ENCODE measurements around the gene TAF8.
"Not testable (repeated sequence)": the region's sequence is repeated elsewhere in the genome, so short reads cannot be mapped to it uniquely, and the experiment has no call there.

Gene TAF8

DNA sequence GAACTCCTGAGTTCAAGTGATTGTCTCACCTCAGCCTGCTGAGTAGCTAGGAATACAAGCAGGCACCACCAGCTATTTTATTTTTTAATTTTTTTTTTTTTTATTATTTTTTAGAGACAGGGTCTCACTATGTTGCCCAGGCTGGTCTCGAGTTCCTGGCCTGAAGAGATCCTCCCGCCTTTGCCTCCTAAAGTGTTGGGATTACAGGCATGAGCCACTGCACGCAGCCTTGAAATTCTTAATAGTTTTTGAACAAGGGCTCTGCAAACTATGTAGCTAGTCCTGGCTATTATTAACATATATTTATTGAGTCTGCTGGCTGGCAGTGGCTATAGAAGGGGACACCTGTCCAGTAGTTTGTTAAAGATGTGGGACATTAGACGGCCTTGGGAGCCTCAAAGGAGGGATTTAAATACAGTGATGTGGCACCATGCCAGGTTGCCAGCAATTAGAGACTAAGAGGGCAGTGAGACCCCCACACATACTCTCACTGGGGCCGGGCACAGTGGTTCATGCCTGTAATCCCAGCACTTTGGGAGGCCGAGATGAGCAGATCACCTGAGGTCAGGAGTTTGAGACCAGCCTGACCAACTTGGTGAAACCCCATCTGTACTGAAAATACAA is 21.1 kb upstream of the TAF8 start:
- no peak for DNase-seq

DNA sequence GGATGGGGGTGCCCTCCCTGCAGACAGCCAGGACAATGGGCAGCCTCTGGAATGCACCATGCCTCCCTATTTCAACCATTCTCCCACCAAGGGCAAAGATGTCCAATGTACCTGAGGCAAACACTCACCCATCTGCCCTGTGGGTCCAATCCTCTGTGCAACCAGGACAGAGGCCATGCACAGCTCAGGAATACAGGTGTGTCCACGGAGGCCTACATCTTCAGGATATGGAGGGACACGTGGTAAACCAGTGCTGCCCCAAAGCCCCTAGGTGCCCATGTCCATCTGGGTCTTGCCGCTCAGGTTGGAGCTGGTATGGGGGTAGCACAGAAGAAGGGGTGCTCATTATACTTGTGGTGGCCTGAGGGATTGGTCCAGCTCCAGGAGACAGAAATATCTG is 20.4 kb upstream of the TAF8 start:
- DNase-seq, result no peak

DNA sequence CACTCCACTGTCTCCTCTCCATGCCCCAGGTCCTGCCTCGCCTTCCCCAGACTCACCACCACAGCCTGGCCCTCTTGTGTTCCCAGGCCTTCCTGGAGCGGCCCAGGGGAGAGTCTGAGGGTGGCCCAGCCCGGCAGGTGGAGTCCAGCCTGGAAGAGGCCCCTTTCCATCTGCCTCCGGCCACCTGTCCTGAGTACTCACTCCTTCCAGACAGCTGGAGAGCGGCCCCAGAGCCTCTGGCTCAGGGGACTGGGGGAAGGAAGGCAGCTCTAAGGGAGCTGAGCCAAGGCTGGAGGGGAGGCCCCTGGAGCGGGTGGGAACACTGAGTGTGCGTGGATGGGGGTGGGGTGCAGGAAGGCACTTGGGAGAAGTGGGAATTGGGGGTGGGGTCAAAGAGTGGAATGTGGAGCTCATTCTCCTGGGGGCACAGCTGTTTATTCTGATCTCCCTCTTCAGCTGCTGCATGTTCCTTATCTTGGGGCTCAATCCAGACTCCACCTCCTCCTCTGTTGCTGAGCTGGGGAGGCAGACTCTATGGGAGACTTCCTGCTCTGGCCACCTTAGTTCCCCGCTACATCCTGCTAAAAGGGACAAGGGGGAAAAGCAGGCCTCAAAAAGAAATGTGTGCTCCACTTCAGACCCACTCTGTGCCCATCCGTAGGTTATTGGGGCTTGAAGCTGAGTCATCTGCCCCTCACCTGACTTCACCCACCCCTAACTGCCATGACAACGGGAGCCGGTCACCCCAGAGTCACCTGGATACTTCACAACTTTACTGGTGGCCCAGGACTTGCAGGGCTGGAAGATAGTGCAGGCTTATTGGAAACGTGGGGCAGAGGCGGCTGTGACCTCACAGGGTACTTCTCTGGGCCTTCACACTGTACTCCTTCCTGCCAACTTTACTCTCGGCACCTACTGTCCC is 19.5 kb upstream of the TAF8 start:
- DNase-seq, result no peak

DNA sequence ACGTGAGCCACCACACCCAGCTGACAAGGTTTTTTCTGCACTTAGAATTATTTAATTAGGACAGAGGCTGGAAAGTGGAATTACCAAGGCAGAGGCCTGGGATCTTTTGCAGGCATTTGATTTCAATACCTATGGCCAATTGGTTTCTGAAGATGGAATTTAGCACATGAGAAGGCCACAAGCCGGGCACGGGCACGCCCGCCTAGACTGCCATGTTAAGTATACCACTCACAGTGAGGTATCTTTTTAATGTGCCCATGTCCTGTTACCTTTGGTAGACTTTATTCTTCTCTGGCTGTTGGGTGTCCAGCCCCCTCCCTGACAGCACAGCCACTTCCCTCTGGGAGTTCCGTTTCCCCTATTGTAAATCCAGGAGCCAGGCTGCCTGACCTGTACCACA is 18.0 kb upstream of the TAF8 start:
- no peak for DNase-seq

DNA sequence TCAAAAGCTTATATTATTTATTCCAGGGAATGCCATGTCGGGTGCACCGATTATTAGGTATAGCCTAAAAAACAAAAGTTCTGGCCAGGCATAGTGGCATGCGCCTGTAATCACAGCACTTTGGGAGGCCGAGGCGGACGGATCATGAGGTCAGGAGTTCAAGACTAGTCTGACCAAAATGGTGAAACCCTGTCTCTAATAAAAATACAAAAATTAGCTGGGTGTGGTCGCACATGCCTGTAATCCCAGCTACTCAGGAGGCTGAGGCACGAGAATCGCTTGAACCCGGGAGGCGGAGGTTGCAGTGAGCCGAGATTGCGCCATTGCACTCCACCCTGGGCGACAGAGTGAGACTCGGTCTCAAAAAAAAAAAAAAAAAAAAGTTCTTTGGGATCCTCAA is 12.7 kb upstream of the TAF8 start:
- DNase-seq, result not testable (repeated sequence)

DNA sequence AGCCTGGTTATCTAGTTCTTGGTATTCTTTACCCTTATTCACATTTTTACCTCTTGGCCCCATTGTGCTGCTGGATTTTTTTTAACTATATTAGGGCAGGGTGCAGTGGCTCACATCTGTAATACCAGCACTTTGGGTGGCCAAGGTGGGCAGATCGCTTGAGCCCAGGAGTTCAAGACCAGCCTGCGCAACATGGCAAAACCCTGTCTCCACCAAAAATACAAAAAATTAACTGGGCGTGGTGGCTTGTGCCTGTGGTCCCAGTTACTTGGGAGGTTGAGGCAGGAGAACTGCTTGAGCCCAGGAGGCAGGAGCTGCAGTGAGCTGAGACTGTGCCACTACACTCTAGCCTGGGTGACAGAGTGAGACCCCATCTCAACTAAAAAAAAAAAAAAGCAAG is 12.2 kb upstream of the TAF8 start:
- DNase-seq, result no peak

DNA sequence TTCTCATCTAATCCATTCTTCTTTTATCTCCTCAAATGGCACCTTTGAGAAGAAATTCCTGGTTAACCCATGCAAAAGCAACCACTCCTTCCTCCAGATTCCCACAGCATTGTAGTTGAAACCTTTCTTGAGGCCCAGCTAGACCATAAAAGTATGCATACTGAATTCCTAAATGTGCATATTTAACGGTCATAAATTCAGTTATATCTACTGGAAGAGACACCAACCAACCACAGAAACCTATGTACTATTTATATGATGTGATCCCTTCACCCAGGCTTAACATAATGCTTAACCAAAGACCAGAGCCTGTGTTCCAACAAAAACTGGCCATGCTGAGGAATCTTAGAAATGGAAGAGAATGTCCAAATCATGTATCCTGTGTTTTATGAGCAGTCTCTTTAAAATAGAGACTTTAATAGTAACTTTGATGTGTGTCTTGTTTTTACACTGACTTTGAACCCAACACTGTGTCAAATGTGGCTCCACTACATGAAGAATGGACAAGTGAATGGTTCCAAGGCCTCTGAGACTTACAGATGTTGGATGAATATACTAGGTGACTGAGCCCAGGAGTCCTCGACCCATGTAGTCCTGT is 11.4 kb upstream of the TAF8 start:
- DNase-seq, result no peak

DNA sequence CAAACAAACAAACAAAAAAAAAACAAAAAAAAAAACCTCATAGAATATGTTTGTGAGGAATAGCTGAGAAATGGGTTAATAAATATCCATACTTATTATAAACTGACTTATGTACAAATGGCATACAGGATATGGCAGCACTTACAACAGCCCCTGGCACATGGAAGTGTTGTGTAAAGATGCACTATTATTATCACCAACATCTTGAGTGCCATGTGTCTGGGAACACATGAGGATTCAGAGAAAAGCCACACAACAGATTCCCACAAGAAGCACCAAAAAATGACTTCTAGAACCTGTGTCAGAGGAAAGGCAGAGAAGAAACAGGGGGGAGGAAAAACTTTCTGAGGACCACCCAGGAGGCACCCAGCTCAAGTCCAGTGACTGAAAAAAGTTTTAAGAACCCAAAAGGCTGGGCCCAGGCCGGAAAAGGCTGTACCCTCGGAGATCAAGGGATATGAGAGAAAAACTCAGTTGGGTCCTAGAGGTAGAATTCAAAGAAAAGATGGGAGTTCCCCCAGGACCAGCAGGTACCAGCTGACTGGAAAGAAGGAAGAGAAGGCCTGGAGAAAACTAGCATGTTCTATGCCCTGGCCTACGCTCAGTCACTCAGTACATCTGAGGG is 9.4 kb upstream of the TAF8 start:
- no peak for DNase-seq

DNA sequence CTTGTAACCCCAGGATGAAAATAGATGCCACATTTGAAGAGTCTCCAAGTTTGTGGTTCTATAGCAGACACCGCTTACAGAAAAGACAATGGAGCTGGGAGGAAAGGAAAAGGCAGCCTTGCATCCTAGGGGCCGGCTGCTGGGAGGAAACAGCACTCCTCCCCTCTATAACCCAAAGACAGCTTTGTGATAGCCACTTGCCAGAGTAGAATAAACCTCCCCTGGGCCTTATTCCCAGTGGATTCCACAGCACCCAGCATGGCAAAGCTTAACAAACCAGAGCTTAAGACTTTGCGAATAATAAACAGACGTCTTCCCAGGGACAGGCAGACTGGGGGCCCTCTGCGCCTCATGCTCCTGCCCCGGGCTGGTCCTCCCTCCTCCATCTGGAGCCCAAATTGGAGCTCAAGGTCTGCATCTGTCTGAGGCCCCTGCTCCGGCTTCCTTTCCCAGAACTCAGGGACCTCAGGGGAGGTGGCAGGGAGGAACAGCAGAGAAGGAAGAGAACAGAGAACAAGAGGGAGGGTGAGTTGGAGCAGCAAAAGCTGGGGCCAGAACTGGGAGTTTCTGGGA is 8.8 kb upstream of the TAF8 start:
- no peak for DNase-seq

DNA sequence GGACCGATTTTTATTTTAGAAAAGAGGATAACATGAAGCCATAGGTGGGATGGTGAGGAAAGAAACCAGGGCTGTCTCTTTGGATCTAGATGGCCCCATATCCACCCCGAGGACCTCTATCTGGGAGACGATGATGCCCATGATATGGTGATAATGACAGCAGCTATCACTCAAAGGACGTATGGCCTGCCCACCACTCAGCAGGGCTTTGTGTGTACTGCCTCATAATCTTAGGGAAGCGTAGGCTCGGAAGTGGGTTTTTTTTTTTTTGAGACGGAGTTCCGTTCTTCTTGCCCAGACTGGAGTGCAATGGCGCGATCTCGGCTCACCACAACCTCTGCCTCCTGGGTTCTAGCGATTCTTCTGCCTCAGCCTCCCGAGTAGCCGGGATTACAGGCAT is 8.2 kb upstream of the TAF8 start:
- no peak for DNase-seq

DNA sequence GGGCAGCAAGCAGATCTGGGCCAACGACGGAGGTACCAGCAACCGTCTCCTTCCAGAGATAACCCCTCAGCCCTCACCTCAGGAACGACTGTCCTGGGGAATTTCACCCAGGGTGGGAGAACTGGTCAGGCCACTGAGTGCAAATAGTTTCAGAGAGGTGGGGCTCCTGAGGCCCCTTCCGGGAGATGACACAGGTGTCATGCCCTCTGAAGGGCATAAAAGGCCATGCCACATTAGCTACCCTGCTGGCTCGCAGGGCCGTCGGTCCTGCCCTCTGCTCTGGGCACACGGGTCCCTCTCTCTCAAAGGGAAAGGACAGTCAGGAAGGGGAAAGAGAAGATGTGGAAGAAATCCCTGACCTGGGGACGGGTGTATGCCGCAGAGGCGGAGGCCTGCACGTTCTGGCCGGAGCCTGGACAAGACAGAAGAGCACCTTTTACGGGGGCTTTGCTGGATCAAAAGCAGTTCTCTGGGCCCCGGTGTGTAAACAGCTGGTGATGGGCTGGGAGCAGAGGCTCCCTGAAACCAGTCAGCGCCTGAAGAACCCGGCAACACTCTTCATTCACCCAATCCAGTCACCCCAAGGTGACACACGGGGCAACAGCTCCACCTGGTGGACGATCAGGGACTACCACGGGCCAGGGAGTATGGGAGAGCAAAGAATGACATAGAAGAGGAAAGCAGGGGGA is 6.4 kb upstream of the TAF8 start:
- DNase-seq, result peak; percentile 85

DNA sequence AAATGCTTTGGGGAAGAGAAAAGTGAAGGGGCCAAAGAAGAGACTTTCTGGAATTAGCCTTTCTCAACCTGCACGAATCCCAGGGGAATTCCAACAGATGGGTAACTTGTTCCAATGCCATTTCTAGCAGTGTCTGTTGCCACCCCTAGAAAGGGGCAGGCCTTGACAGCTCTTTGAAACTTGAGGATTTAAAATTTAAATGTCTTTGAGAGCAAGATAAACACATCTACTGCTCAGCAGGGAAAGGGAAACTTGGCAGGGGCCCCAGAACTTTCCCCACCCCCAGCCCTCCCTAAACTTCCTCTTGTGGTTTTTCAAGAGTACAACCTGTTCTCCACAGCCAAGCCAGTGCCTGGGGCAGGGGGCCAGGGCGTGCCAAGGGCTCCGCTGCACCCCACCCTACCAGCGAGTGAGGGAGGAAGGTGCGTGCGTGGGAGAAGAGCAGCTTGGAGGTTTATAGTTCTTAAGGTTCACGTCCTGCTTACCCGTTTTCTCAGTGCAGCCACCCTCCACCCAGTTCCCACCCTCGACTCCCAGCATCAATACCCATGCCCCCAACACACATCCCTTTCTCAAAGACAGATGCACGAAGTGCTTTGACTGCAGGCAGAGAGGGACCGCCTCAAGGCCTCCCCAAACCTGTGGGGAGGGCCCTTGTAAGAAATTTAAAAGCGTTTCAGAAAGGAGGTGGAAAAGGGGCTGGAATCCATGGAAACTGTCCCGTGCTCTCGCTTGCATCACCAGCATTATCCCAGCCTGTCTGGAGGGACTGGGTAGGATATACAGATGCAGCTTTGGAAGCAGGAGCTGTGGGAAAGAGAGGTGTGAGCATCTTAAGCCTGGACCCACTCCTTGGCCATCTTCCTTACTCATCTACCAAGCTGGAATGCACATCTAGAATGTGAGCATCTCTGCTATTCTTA is 4.5 kb upstream of the TAF8 start:
- DNase-seq, result peak; percentile 93

DNA sequence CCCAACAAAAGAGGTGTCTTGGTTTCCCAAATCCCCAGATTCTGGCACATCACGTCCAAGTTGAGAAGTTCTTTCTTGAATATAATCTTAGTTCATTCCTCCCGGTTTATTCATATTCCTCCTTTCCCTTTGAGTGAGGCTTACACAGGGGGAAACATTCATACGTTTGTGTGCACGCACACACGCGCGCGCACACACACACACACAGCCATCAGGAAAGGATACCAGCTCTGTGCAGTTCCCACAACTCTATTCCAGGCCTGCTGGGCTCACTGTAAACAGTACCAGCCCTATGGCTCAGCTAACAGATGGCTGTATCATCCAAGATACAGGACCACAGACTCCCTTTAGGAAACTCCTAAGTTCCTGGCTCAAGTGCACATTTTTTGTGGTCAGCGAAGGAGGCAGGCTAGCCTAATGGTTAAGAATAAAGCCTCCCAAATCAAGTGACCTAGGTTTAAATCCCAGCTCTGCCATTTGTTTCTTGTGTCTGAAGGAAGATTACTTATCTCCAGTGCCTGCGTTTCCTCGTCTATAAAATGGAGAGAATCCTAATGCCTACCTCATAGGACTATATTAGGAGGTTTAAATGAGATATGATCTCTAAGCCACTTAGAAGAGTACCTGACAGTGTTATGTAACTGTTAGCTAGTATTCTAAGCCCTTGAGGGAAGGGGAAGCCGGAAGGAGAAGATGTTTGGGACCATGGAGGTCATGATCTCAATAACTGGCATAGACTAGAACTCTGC is 3.7 kb upstream of the TAF8 start:
- DNase-seq, result no peak

DNA sequence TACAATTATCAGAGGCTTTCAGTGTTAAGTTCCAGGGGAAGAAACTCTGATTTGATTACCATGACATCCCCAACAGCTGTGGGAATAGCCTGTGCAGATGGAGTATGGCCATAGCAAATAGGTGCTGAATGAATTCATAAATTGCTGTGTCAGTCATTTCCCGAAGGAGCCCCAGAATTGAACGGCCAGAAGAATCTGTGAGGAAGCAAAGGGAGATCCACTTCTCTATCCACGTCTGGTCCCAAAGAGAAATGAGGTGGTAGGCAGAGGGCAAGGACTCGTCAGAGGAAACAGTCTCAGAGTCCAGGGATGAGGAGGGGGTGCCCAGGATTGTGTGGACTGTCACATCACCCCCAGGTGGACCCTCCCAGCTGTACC is 3.1 kb upstream of the TAF8 start:
- DNase-seq, result no peak

DNA sequence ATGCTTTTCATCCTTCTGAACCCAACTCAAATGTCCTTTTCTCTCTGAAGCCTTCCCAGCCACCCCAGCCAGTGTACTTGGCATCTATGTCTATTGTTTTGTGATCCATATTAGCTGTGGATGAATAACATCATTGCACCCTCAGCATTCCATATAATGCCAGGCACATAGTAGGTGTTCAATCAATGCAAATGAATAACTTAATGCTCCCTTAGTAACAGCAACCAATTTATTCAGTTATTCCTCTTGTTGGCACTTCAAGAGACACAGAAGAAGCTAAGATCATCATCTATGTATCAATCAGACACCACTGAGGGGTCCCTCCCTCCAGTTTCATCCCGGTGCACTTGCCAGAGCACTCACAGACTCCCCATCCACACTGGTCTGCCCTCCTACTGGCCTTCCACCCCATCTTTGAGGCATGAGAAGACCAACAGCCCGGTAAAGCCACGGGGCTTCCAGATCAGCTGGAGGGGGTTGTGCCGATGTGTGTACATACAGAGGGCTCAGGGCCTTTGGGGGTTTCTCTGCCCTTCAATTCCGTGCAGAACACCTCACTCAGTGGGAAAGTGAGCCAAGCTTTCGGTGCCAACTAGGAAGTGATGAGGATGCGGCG is 2.4 kb upstream of the TAF8 start:
- no peak for DNase-seq

DNA sequence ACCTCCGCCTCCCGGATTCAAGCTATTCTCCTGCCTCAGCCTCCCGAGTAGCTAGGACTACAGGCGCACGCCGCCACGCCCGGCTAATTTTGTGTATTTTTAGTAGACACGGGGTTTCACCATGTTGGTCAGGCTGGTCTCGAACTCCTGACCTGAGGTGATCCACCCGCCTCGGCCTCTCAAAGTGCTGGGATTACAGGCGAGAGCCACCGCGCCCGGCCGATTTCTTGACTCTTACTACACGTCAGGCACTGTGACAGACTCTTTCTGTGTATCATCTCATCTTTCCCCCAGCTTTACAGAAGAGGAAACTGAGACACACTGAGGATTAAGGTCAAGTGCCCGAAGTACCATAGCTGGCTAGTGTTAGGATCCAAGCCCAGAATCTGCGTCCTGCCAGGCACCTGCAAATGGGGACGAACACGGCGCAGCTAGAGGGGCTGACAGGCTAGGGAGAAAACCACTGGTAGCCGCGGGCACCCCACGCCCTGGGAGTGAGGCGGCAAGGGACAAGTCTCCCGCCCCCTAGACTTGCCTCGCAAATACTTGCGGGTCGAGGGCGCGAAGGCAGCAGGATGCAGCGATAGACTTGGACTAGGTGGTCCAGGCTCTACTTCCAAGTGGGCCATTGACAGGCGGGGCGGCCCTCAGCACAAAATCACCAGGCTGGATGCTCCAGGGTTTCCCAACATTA is 1.1 kb upstream of the TAF8 start:
- no peak for DNase-seq

DNA sequence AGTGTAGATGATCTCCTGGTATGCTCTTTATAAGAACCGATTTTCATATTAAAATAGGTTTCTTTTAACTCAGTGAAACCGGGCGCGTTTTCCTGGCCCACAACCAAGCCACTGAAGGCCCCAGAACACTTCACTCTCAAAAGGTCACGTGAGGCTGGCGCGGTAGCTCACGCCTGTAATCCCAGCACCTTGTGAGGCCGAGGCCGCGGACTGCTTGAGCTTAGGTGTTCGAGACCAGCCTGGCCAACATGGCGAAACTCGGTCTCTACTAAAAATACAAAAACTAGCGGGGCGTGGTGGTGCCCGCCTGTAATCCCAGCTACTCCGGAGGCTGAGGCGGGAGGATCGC is 402 bp upstream of the TAF8 start:
- no peak for DNase-seq

DNA sequence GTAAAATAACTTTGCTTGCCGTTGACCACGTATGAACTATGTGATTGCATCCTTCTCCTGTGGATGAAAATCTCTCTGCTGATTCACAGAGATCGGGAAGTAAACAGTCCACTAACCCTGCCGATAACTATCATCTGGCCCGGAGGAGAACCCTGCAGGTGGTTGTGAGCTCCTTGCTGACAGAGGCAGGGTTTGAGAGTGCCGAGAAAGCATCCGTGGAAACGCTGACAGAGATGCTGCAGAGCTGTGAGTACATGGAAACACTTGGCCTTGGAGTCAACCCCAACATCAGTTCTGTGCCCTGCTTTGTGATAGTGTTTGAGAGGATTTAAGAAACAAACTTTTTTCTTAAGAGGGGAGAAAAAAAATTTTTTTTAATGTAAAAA is 937 bp downstream of the TAF8 start:
- no peak for DNase-seq

DNA sequence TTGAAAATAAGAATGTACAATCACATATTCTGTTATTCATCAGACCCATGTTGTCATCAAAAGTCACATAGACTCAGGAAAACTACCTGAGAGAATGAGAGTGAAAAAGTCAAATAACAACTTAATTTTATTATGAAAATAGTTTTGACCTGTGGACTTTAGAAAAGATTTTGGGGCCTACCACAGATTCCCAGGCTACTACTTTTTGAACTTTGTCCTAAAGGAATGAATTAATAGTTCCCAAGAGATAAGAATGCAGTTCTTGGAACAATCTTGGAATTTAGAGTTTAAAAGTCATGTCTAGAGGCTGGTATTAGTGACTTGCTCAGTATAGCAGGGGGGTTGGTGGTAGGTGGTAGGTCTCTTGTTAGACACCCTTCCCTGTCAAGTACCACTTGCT is 3.3 kb downstream of the TAF8 start:
- no peak for DNase-seq

DNA sequence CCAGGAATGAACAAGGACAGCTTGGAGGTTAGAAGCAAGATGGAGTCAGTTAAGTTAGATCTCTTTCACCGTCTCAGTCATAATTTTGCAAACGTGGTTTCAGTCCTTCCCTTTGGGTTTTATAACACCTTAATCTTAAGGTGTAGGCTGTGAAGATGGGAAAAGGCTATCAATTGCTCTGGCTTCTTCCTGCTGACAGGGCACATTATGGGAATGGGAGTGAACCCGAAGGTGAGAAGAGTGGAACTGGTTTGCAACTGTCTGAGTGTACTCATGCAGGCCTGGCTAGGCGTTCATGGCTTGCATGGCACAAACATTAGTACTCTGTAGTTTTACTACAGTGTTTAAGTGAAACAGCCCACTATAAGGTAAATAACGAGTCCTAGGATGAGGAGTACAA is 9.4 kb downstream of the TAF8 start:
- DNase-seq, result no peak

Data from NCI-H2171 treated with DMSO at 0.1 percent for 48 hours (cell line).